ENCODE results near the gene TGFBR3L.
"Not testable (repeated sequence)": the region's sequence is repeated elsewhere in the genome, so short reads cannot be mapped to it uniquely, and the experiment has no call there.

TGFBR3L gene

DNA sequence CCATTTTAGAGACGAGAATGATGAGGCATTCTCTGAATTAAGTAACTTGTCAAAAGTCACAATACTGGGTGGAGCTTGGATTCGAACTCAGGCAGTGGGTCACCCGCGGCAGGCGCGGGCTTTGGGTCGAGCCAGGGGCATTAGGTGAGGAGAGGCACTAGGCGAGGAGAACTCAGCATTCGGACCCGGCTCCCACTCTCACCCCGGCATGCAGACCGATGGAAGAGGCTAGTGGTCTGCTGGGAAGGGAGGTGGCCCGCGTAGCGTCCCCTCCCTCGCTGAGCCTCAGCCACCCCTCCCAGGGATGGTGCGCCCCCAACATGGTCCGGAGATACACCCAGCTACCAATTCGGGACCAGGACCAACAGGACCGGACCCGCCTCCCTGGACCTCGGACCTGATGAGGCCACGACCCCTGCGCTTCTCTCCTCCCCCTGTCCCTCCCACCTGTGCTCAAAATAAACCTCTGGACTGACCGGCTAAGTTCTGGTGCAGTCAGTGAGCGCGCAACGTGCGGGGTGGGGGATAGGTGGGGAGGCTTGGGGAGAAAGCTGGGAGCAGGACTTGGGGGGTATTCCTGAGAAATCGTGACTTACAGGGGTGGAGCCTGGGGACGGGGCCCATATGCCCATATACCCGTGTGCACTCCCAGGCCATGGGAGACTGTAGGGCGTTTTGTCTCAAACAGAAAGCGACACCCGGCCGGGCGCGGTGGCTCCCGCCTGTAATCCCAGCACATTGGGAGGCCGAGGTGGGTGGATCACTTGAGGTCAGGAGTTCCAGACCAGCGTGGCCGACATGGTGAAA is 4.2 kb downstream of the TGFBR3L start:
- DNase-seq, result no peak

DNA sequence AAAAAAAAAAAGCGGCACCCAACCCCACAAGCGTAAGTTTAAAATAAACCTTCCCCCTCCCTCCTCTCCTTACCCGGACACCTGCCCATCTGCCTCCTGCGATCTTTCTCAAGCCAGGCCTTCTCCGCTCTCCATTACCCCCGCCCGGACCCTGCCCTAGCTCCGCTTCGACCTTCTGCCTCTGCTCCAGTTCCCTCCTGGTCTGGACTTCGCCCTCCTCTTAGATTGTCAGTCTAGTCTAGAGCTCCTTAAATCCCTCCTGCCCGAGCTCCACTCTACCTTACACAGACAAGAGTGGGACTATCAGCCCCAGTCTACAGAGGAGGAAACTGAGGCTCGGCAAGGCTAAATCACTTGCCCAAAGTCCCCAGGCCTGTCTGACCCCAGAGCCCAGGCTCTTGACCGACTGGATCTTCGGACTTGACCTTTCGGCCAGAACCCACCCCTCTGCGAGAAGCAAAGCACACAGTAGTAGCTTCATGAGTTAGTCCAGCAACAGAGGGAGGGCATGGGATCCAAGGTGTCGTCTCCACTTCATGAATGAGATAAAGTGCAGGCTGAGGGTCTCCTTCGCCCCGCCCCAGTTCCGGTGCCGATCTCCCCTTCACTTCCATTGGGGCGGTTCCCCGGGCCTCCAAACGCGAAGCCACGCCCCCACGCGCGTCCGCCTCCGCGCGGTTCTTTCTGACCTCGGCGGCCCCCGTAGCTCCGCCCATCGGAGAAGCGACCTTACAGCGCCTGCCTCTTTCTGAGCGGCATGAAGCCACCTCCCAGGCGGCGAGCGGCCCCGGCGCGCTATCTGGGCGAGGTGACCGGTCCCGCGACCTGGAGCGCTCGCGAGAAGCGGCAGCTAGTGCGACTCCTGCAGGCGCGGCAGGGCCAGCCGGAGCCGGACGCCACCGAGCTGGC is 5.2 kb downstream of the TGFBR3L start, which contains the start of gene SNAPC2:
TSS of gene SNAPC2 (plus strand) at position 729 of the 909 bp plus-strand sequence. CDS start at position 758, 29 bp downstream.
- peak; percentile 97 for DNase-seq

DNA sequence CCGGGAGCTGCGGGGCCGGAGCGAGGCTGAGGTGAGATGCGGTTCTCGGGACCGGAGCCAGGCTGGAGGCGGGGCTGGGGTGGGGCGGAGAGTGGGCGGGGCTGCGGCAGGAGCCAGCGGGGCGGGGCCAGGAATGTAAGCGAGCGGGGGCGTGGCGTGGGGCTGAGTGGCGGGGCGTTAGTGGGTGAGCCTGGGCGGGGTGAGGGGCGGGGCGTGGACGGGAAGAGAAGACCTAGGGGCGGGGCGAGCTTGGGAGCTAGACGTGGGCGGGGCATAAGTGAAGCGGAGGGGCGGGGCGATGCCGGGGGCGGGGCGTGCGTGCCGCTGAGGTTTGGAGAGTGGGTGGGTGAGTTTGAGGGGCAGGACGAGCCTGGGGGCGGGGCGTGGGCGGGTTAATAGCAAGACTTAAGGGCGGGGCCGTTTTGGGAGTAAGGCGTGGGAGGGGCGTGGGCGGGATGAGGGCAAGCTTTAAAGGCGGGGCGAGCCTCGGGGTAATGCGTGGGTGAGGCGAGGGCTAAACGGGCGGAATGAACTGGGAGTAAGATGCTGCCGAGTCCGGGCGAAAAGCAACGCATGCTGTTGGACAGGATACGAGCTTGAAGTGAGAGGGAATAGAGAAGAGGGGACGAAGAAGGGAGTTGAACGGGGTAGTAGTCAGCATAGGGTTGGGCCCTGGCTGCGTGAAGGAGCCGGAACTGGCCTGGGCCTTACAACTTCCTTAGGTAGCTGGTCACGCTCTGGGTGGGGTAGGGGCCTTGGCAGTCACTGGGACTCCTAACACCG is 6.1 kb downstream of the TGFBR3L start:
- peak; percentile 99 for DNase-seq

DNA sequence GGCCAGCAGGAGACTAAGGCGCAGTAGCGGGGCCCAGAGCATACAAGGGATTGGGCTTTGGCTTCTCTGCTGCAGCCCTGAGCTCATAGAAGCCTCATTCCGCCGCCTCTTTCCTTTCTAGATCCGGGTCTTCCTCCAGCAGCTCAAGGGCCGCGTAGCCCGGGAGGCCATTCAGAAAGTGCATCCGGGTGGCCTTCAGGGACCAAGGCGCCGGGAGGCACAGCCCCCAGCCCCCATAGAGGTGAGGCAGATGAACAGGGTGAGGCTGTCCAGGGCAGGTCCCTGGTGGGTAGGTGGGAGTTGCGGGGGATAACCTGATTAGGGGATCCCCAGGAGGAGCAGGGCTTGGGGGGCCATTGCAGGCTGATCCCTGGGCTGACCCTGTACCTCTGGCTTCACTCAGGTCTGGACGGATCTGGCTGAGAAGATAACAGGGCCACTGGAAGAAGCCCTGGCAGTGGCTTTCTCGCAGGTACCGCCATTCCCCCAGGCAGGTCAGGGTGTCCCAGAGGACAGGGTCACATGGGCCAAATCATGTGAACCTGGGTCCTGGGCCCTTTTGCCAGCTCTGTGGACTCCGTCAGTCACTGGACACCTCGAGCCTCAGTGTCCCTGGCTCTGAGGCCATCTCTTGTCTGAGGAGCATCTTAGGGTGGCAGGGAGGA is 6.8 kb downstream of the TGFBR3L start:
- no peak for DNase-seq

DNA sequence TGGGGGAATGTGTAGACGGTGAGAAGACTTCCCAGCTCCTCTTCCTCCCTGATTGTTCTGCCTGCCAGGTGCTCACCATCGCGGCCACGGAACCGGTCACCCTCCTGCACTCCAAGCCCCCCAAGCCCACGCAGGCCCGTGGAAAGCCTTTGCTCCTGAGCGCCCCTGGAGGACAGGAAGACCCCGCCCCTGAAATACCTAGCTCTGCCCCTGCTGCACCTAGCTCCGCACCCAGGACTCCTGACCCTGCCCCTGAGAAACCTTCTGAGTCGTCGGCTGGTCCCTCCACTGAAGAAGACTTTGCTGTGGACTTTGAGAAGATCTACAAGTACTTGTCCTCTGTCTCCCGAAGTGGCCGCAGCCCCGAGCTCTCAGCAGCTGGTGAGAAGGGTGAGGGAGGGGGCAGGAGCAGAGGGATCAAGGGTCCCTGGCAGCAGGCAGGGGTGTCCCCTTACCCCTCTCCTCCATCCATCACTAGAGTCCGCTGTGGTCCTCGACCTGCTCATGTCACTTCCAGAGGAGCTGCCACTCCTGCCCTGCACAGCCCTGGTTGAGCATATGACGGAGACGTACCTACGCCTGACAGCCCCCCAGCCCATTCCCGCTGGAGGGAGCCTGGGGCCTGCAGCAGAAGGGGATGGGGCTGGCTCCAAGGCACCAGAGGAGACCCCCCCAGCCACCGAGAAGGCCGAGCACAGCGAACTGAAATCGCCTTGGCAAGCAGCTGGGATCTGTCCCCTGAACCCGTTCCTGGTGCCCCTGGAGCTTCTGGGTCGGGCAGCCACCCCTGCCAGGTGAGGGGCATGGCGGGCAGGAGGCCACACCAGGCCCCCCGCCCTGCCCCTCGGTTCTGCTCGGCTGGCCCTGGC is 7.6 kb downstream of the TGFBR3L start:
- DNase-seq, result no peak

DNA sequence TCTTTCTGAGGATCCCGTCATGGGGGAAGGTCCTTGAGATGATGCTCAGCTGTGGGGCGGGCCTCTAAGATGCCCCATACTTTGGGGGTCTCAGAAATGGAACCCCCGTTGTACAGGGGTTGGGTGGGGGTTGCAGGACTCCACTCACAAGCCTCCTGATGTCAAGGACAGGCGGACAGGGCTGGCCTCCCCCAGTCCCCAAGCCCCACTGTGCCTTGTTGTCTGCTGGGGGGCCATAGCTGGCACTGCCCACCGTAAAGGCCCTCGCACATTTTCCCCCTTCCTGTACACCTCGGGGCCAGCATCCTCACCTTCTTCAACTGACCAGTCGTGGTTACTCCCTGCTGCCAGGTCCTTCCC is 8.2 kb downstream of the TGFBR3L start:
- DNase-seq, result no peak

DNA sequence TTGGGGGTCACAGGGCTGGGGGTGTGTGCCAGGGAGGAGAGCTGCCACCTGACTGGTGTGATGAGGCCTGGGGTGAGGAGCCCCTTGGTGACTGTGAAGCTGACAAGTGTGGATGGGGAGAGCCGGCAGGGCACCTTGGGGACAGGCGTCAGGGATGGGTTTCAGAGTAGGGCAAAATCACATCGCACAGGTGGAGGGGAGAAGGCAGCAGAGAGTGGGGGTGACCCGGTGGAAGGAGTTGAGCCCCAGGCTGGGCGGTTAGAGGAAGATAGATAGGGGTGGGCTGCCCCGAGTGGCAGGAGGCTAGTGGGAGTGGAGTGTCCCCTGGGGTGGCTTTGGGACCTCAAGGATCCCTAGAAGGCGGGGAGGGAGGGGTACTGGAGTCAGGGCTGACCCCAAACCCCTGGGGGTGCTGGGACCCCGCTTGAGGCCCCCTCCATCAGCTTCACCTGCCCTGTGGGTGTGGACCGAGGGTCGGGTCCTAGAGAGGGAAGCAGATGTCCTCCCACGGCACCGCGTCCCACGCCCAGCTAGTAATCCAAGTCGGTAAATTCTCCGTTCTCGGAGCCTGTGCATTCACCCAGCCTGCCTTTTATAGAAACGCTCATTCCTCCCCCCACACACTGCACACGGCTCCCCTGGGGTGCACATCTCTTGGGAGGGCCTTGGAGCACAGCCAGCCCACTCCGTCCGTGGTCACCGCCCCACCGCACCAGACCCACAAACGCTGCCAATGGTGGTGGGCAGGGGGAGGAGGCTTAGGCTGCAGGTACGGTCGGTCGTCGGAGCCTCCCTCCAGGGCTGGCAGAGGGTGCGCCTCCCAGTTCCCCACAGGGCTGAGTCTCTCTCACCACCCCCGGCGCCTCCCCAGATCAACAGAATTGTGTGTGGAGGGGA is 8.9 kb downstream of the TGFBR3L start:
- DNase-seq, result no peak

DNA sequence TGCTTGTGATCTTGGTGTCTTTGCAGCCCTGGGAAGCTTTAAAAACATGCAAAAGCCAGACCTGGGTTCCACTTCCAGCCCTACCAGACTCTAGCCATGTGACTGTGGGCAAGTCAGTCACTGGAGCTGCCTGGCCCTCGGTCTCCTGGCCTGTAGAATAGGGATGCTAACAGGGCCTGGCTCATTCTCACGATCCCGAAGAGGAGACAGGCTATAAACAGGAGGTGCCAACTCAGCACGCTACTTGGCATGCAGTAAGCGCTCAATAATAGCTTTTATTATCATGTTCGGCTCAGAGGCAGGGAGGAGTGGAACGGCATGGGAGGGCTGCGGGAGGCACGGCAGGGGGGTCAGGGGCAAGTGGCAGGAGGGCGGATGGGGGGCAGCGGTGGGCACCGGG is 9.6 kb downstream of the TGFBR3L start:
- no peak for DNase-seq

DNA sequence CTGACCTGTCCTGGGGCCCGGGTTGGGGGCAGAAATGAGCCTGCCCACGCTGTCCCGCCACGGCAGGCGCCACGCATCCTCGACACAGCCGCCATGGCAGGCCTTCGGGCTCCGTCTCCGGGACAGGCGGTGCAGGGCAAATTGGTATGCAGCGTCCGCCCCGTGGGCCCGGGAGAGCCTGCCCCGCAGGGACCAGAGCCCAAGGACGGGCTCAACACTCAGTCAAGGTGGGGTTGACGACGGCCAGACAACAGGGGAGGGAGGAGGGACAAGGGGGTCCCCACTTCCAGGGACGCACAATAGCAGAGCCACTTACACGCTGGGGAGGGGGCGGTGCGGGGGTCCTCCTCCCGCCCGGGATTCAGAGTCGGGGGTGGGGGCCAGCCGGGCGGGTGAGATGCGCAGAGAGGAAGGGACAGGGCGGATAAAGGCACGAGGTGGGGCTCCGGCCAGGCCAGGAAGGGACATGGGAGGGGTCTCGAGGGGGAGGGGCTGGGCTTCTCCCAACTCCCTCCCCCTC is 10.1 kb downstream of the TGFBR3L start:
- DNase-seq, result no peak

DNA sequence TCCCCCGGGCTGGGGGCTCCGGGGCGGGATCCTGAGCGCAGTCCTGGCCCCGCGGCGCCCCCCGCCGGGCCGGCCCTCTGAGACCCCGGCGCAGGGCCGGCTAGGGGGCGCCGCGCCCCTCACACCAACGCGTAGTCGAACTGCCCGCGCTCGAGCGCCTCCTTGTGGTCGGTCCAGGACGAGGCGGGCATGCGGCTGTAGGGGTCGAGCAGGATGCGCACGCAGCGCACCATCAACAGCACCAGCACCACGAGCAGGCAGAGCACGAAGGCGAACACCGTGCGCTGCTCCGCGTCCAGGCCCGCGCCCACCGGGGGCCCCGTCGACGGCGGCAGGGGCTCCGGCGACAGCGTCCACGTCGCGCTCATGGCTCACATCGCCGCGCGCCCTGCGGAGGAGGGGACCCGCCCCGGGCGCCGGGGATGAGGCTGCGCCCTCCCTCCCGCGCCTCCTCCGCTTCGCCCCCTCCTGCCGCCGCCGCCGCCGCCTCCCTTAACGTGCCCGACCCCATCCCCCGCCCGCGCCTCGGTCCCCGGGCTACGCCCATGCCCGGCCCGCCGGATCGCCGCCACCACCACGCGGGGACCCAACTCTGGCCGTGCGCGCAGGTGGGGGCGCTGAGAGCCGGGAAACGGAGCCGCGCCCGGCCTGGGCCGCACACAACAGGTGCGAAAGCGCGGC is 10.7 kb downstream of the TGFBR3L start:
- peak; percentile 78 to 79 for DNase-seq

DNA sequence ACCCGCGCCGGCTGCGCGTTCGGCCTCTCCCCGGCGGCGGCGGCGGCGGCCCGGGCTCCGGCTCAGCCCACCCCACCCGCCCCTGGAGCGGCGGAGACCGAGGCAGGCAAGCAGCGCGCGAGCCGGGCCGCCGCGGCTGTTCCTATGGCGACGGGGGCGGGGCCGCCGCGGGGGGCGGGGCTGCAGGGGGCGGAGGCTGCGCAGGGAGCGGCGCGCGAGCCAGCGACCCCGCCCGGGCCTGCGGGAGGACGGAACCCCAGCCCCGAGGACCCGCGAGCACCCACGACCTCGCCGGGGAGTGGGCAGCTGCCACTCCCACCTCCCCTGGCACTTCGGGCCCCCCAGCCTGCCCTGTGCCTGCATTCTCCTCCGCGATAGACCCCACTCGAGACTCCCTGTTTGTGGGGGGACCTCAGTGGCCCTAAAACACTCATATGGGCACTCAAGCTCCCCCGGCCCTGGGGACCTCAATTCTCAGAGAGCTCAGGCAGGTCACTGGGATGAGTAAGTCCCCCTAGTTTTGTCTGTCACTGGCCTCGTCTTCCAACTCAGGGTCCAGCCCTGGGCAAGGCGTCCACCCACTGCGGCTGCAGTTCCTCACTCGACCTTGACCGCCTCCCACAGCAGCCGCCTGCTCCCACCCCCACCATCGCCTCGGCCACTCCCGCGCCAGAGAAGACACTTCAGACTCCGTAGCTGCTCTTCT is 11.5 kb downstream of the TGFBR3L start, which contains the start of gene CTXN1:
TSS of gene CTXN1 (minus strand) at position 115 of the 706 bp plus-strand sequence. CDS start 597 bp downstream, outside the sequence.
- peak; percentile 67 to 84 for DNase-seq

DNA sequence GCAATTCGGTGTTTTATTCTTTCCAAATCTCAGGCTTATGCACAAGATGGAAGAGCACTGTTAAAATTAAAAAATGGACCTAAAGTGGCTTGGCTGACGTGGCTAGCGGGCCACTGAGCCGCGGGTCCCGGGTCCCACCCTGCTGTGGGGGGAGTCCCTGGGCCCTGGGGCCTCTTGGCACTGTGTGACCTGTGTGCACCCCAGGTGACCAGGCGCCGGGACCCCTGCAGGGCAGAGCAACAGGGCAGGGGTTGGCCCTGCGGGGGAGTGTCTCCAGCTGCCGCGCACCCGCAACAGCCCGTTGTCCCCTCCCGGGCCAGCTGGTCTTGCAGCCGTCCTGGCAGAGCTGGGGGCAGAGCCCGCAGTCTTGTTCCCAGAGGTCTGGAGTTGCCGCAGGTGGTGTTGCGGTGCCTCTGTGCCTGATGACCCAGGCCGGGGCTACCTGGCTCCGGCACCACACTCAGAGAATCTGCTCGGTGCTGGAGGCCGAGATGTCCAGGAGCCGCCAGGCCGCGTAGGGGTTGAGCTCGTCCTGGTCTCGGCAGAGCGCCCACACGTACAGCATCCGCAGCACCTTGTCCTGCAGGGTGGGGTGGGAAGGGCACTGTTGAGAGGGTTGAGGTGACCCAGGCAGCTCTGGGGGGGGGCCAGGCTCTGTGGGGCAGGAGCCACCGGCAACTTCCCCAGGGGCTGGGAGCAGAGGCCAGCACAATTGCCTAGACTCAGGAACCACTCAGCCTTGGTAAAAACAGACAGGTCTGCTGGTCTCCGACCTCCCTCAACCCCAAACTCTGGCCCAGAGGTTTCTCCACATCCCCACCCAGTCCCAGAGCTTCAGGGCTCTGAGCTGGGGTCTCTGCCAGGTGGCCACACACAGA is 12.3 kb downstream of the TGFBR3L start:
- DNase-seq, result no peak

DNA sequence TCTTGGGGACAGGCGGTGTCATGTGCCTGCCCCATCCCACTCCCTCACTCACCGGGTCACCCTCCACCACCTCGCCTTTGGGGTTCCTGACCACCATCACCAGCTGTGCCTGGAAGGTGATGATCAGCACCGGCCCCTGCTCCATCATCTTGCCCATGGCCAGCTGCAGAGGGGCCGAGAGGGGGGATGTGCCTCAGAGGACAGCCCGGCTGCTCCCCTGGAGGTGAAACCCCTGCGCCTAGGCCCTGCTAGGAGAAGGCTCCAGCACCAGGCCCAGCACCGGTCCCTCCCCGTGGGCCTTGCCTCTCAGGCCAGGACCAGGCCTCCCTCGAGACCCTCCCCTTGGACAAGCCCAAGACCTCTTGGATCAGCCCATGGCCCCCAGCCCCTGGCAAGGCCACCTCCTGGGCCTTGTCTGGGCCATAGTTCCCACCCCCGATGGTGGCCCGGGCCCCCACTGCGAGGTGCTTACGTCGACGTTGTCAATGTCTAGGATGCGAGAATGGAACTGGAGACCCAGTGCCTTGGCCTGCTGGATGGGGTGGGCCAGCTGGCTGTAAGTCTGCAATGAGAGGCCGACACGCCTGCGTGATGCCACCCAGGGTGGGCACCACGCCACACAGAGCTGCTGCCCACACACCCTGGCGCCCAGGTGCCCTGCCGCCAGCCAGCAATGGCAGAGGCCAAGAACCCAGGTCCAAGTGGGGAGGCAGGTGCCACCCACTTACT is 13.1 kb downstream of the TGFBR3L start:
- DNase-seq, result no peak

DNA sequence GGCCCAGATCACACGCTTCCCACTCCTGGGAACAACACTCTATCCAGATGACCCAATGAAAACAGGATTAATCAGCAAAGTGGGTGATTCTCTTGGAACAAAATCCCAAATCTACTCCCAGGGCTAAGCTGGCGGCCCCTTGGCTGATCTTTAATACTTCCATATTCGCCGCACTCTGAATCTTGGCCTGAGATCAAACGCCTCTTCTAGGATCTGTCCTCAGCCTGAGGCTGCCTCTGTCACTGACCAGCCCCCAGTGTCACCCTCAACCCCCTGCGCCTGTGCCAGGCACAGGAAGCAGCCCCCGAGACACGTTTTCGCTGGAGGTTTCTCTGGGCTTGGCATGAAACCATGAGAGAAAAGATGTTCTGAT is 13.7 kb downstream of the TGFBR3L start:
- no peak for DNase-seq

DNA sequence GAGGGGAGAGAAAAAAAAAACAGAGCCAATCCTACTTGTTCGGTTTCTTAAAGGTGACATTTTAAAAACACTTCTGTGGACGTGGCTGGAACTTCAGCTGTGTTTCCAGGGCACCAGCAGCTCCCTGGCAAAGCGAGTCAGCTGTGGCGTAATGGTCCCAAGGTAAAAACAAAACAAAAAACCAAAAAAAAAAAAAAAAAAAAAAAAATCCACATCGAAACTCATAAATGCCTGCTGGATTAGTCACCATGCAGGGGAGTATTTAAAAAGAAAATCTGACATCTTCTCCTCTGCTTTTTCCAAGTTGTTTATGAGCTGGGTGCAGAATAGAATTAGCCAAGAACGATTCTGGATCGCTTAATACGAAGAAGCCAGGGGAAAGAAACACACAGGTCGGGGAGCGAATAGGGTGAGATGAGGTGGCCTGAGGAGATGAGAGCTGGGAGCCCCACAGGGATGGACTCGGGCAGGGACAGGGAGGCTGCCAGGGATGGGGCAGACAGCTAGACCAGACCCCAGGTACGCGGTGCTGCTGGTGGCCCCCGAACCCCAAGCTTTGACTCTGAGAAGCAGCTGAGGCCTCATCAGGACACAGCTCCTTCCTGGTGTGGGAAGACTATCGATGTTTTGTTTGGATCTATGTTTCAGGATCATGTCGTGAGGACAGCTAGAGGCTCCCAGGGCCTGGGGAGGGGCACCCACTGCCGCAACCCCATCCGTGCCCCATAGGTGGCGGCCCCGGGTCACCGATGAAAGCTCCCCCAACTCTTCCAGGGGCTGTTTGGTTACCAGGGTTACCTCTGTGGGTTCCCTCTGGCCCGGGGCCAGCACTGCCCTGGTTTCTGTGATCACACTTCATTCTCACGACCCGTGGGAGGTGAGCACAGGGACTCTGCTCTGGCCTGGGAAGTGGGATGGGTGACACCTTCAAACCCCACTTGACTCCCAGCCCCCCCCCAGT is 14.4 kb downstream of the TGFBR3L start:
- peak; percentile 74 to 77 for DNase-seq

DNA sequence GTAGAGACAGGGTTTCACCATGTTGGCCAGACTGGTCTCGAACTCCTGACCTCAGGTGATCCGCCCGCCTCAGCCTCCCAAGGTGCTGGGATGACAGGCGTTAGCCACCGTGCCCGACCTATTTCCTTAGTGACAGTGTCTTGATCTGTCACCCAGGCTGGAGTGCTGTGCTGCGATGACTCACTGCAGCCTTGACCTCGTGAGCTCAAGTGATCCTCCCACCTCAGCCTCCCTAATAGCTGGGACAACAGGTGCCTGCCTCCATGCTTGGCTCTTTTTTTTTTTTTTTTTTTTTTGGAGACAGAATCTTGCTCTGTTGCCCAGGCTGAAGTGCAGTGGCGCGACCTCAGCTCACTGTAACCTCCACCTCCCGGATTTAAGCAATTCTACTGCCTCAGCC is 15.4 kb downstream of the TGFBR3L start:
- DNase-seq, result not testable (repeated sequence)

Data from CD4-positive, alpha-beta T cell treated with Interferon alpha-2 for 1 hour (primary cell).